AG09319 (cell line): Measurements from ENCODE around the gene ATG4B.

Source experiments
- DNase-seq: peaks from one replicate; pipeline ENCODE4 v3.0.0-alpha.2; 2010; ENCODE audit warnings: low read depth; ENCODE audit errors: extremely low read depth
- TF ChIP-seq, protein P1 (sequence below): IDR thresholded peaks from 2 replicates; pipeline ENCODE4 v1.5.1; 2011; ENCODE audit warnings: low read depth, mild to moderate bottlenecking, inconsistent platforms, low read length, moderate library complexity

ATG4B gene

DNA sequence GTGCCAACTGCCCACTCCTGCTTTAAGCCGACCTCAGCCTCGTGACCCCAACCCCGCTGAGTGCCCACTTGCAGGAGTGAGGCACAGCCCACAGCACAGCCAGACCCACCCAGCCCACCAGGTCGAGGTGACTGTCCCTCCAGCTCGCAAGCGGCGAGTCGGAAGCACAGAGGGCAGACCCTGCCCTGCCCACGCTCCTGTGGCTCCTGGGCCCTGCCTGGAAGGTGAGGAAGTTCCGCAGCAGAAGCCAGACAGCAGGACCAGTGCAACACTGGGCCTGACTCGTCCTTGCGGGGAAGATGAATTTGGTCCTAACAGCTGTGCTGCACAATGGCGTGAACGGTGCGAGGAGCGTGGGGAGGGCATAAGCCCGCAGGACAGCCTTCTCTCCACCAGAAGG, 39.2 kb downstream of the ATG4B start:
- no peak for DNase-seq
- TF ChIP-seq, protein P1, sequence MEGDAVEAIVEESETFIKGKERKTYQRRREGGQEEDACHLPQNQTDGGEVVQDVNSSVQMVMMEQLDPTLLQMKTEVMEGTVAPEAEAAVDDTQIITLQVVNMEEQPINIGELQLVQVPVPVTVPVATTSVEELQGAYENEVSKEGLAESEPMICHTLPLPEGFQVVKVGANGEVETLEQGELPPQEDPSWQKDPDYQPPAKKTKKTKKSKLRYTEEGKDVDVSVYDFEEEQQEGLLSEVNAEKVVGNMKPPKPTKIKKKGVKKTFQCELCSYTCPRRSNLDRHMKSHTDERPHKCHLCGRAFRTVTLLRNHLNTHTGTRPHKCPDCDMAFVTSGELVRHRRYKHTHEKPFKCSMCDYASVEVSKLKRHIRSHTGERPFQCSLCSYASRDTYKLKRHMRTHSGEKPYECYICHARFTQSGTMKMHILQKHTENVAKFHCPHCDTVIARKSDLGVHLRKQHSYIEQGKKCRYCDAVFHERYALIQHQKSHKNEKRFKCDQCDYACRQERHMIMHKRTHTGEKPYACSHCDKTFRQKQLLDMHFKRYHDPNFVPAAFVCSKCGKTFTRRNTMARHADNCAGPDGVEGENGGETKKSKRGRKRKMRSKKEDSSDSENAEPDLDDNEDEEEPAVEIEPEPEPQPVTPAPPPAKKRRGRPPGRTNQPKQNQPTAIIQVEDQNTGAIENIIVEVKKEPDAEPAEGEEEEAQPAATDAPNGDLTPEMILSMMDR = no peak

DNA sequence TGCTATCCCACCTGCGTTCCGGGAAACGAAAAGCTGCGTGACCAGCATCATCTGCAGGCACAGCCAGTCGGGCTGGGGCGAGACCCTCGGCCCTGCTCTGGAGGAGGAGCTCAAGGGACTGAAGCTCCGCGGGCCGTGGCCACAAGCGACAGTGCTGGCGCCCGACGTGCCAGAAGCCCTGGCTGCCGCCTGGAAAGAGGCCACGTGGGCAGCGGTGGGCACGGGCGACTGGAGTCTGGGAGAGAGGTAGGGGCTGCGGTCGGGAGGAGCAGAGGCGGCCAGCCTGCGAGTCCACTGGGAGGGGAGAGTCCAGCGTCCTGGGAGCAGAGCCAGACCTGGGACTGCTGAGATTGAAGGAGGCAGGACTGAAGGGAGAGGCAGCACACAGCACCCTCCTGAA, 39.9 kb downstream of the ATG4B start:
- no peak for DNase-seq
- TF ChIP-seq, protein P1 = no peak

DNA sequence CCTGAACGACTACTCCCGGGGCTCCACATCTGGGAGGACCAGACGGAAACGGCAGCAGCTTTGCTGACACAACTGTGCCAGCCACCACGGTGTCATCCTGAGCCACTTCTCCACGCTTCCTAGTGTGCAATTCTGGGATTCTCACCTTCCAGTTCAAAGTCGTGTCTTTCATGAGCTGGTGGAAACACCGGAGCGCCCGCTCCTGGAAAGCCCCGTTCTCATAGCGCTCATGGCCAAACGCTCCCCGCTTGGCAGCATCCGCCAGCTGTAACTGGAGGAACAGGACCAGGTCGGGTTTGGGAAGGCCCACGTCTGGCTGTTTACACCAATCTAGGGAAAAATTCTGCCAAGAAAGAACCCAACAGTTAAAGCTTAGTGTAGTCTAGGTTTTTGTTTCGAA, 40.8 kb downstream of the ATG4B start:
- TF ChIP-seq, protein P1 = no peak
- no peak for DNase-seq

DNA sequence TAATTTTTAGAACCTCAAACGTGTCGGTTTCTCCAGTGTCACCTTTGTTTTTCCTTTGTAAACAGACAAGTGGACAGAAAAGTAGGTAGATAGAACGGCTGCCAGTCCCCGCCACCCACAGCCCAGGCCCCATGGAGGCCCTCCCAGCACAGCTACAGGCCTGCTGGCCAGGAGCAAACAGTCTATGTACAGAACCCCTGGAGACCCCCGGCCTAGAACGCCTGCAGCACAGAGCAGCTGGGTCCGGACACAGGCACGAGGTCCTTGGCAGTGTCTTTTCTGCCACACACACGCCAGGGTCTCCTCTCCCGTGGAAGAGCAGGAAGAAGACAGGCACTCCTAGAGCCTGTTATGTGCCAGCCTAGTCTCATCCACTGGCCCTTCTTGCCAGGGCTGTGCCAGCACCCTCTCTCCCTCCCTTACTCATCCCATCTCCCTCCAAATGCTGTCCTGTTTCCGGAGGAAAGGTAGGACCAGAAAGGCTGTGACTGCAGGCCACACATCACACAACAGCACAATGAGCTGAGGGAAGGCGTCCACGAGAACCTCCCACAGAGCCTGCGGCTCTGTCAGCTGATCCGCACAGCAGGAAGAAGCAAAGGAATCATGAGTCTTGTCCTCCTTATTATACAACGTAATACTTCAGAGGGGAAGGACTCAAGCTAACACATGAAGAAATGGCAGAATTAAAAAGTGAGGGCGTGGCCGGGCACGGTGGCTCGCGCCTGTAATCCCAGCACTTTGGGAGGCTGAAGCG, 41.5 kb downstream of the ATG4B start:
- no peak for DNase-seq
- TF ChIP-seq, protein P1 = no peak

DNA sequence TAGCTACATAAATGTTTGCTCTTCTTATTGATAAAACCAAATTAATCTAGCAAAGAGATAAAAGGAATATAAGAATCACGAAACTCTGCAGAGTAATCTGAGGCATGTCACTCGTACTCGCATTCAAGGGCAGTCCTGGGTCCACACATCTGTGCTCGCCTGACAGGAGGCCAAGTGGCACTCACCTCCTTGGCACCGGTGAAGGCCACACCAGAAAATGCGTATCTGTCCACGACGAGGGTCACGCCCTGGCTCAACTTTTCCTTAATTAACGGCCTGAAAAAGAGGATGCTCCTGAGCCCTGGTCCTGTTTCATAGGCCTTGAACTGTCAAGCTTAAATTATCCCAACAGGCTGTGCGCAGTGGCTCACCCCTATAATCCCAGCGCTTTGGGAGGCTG, 42.6 kb downstream of the ATG4B start:
- TF ChIP-seq, protein P1 = no peak
- DNase-seq = no peak

DNA sequence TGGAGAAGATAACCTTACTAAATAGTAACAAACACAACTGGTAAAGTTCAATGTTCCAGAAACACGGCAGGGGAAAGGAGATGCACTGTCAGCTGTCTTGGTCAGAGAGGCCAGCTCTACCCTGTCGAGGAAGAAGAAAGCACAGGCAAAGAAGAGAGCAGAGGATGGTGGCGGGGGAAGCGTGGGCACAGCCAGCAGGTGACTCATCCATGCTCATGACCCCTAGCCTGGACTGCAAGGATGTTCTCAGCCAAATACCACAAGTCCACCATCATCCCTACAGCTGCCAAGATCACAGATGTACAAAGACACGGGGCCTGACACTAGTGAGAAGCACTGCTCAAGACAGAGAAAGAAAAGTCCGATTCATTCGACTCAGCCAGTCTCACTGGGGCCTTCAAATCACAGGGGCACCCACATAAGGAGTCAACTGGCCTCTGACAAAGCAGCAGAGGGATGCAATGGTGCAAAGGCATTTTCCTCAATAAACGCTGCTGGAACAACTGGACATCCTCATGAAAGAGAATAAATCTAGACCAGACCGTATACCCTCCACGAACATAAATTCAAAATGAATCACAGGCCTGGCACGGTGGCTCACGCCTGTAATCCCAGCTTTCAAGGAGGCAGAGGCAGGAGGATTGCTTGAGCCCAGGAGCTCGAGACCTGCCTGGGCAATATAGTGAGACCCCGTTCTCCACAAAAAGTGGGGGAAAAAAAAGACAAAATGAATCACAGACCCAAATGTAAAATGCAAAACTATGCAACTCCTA, 43.5 kb downstream of the ATG4B start:
- DNase-seq = peak; percentile 87
- TF ChIP-seq, protein P1 = no peak

DNA sequence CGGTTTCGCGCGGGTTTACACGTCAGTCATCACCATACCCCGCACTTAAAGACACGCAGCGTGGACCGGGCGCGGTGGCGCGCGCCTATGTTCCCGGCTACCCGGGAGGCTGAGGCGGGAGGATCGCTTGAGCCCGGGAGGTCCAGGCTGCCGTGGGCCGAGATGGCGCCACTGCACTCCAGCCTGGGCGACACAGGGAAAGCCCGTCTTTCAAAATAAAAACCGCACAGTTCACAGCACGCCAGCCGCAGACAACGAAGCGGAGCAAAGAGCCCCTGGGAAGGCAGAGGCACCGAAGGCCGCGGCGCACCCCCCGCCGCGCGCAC, 48.8 kb downstream of the ATG4B start:
- DNase-seq = no peak
- TF ChIP-seq, protein P1 = no peak
